Measurements from ENCODE around the gene B3GALT6. TPM values are rescaled to one million over a fixed set of nuclear protein-coding genes. Genes with fewer than 3 reads are reported as not detected.

B3GALT6 gene
- total and polyA plus RNA-seq, 2 experiments from 2014 or later, result 5.5 to 26.5 TPM

DNA sequence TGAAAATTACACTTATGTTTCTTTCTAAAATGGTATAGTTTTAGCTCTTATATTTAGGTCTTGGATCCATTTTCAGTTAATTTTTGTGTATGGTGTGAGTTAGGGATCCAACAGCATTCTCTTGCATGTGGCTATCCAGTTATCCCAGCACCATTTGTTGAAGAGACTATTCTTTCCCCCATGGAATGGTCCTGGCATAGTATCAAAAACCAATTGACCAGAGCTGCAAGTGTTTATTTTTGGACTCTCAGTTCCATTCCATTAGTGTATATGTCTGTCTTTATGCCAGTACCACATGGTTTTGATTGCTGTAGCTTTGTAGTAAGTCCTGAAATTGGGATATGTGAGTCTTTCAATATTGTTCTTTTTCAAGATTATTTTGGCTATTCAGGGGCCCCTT is 44.1 kb upstream of the B3GALT6 start:
- DNase-seq (ENCODE audit: low spot score) (no peak), ATAC-seq (no peak)
- H3K36me3 ChIP-seq (ENCODE audit: insufficient read depth), result no peaks in the 10 kb centered on the region
- no peaks in the 10 kb centered on the region for H3K4me1 Mint-ChIP-seq
- no peak overlapping the region for H3K27ac ChIP-seq (ENCODE audit: low read depth)
- H3K79me2 ChIP-seq (replicated peaks; ENCODE audit: insufficient read depth), result no peaks in the 10 kb centered on the region
- no peak overlapping the region for H3K4me2 ChIP-seq
- peaks cover 27% of the 10 kb centered on the region for H3K9me3 Mint-ChIP-seq
- peaks cover 9% of the 10 kb centered on the region; the same call in 2 of the 3 replicates for H3K36me3 Mint-ChIP-seq (ENCODE audit: low read depth)
- H2AFZ ChIP-seq, result no peak overlapping the region
- H3K4me3 Mint-ChIP-seq, result no peak overlapping the region
- no peaks in the 10 kb centered on the region for H3K9me2 ChIP-seq (ENCODE audit: insufficient read depth)
- H3K27ac Mint-ChIP-seq, result no peak overlapping the region
- TF ChIP-seq, protein P1, sequence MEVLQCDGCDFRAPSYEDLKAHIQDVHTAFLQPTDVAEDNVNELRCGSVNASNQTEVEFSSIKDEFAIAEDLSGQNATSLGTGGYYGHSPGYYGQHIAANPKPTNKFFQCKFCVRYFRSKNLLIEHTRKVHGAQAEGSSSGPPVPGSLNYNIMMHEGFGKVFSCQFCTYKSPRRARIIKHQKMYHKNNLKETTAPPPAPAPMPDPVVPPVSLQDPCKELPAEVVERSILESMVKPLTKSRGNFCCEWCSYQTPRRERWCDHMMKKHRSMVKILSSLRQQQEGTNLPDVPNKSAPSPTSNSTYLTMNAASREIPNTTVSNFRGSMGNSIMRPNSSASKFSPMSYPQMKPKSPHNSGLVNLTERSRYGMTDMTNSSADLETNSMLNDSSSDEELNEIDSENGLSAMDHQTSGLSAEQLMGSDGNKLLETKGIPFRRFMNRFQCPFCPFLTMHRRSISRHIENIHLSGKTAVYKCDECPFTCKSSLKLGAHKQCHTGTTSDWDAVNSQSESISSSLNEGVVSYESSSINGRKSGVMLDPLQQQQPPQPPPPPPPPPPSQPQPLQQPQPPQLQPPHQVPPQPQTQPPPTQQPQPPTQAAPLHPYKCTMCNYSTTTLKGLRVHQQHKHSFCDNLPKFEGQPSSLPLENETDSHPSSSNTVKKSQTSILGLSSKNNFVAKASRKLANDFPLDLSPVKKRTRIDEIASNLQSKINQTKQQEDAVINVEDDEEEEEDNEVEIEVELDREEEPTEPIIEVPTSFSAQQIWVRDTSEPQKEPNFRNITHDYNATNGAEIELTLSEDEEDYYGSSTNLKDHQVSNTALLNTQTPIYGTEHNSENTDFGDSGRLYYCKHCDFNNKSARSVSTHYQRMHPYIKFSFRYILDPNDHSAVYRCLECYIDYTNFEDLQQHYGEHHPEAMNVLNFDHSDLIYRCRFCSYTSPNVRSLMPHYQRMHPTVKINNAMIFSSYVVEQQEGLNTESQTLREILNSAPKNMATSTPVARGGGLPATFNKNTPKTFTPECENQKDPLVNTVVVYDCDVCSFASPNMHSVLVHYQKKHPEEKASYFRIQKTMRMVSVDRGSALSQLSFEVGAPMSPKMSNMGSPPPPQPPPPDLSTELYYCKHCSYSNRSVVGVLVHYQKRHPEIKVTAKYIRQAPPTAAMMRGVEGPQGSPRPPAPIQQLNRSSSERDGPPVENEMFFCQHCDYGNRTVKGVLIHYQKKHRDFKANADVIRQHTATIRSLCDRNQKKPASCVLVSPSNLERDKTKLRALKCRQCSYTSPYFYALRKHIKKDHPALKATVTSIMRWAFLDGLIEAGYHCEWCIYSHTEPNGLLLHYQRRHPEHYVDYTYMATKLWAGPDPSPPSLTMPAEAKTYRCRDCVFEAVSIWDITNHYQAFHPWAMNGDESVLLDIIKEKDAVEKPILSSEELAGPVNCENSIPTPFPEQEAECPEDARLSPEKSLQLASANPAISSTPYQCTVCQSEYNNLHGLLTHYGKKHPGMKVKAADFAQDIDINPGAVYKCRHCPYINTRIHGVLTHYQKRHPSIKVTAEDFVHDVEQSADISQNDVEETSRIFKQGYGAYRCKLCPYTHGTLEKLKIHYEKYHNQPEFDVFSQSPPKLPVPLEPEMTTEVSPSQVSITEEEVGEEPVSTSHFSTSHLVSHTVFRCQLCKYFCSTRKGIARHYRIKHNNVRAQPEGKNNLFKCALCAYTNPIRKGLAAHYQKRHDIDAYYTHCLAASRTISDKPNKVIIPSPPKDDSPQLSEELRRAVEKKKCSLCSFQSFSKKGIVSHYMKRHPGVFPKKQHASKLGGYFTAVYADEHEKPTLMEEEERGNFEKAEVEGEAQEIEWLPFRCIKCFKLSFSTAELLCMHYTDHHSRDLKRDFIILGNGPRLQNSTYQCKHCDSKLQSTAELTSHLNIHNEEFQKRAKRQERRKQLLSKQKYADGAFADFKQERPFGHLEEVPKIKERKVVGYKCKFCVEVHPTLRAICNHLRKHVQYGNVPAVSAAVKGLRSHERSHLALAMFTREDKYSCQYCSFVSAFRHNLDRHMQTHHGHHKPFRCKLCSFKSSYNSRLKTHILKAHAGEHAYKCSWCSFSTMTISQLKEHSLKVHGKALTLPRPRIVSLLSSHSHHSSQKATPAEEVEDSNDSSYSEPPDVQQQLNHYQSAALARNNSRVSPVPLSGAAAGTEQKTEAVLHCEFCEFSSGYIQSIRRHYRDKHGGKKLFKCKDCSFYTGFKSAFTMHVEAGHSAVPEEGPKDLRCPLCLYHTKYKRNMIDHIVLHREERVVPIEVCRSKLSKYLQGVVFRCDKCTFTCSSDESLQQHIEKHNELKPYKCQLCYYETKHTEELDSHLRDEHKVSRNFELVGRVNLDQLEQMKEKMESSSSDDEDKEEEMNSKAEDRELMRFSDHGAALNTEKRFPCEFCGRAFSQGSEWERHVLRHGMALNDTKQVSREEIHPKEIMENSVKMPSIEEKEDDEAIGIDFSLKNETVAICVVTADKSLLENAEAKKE (CRISPR knock-in tag; IDR thresholded peaks at IDR 0.05), result no peak
- TF ChIP-seq STAT1 (IDR thresholded peaks at IDR 0.05; ENCODE audit: unreplicated experiment) (no peak), ZNF114 (CRISPR knock-in tag; IDR thresholded peaks at IDR 0.05) (no peak), EZH2 (IDR thresholded peaks at IDR 0.05; ENCODE audit: low read depth, unreplicated experiment) (no peak), POLR2AphosphoS5 (IDR thresholded peaks at IDR 0.05; ENCODE audit: low read depth) (no peak), JUNB (IDR thresholded peaks at IDR 0.05; ENCODE audit: unreplicated experiment) (no peak), NANOG (IDR thresholded peaks at IDR 0.05; ENCODE audit: borderline replicate concordance) (no peak), CREB1 (CRISPR knock-in tag; IDR thresholded peaks at IDR 0.05; ENCODE audit: low read depth) (no peak), ZNF331 (CRISPR knock-in tag; IDR thresholded peaks at IDR 0.05; ENCODE audit: low read depth) (no peak)
- TF ChIP-seq, protein P2, sequence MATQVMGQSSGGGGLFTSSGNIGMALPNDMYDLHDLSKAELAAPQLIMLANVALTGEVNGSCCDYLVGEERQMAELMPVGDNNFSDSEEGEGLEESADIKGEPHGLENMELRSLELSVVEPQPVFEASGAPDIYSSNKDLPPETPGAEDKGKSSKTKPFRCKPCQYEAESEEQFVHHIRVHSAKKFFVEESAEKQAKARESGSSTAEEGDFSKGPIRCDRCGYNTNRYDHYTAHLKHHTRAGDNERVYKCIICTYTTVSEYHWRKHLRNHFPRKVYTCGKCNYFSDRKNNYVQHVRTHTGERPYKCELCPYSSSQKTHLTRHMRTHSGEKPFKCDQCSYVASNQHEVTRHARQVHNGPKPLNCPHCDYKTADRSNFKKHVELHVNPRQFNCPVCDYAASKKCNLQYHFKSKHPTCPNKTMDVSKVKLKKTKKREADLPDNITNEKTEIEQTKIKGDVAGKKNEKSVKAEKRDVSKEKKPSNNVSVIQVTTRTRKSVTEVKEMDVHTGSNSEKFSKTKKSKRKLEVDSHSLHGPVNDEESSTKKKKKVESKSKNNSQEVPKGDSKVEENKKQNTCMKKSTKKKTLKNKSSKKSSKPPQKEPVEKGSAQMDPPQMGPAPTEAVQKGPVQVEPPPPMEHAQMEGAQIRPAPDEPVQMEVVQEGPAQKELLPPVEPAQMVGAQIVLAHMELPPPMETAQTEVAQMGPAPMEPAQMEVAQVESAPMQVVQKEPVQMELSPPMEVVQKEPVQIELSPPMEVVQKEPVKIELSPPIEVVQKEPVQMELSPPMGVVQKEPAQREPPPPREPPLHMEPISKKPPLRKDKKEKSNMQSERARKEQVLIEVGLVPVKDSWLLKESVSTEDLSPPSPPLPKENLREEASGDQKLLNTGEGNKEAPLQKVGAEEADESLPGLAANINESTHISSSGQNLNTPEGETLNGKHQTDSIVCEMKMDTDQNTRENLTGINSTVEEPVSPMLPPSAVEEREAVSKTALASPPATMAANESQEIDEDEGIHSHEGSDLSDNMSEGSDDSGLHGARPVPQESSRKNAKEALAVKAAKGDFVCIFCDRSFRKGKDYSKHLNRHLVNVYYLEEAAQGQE (IDR thresholded peaks at IDR 0.05; ENCODE audit: unreplicated experiment), result no peak
- TF ChIP-seq, protein P3, sequence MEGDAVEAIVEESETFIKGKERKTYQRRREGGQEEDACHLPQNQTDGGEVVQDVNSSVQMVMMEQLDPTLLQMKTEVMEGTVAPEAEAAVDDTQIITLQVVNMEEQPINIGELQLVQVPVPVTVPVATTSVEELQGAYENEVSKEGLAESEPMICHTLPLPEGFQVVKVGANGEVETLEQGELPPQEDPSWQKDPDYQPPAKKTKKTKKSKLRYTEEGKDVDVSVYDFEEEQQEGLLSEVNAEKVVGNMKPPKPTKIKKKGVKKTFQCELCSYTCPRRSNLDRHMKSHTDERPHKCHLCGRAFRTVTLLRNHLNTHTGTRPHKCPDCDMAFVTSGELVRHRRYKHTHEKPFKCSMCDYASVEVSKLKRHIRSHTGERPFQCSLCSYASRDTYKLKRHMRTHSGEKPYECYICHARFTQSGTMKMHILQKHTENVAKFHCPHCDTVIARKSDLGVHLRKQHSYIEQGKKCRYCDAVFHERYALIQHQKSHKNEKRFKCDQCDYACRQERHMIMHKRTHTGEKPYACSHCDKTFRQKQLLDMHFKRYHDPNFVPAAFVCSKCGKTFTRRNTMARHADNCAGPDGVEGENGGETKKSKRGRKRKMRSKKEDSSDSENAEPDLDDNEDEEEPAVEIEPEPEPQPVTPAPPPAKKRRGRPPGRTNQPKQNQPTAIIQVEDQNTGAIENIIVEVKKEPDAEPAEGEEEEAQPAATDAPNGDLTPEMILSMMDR (conservative IDR thresholded peaks at IDR 0.05; ENCODE audit: low read depth in 2 of 2), result no peak
- TF ChIP-seq, protein P4, sequence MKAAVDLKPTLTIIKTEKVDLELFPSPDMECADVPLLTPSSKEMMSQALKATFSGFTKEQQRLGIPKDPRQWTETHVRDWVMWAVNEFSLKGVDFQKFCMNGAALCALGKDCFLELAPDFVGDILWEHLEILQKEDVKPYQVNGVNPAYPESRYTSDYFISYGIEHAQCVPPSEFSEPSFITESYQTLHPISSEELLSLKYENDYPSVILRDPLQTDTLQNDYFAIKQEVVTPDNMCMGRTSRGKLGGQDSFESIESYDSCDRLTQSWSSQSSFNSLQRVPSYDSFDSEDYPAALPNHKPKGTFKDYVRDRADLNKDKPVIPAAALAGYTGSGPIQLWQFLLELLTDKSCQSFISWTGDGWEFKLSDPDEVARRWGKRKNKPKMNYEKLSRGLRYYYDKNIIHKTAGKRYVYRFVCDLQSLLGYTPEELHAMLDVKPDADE (IDR thresholded peaks at IDR 0.05), result no peak
- H3K4me1 ChIP-seq (ENCODE audit: insufficient read depth), result no peaks in the 10 kb centered on the region
- no peaks in the 10 kb centered on the region for H3F3A ChIP-seq (replicated peaks; ENCODE audit: low read depth)
- H4K20me1 ChIP-seq (replicated peaks; ENCODE audit: insufficient read depth), result no peaks in the 10 kb centered on the region
- no peak overlapping the region for H3K4me3 ChIP-seq
- H3K27me3 ChIP-seq (ENCODE audit: insufficient read depth), result no peaks in the 10 kb centered on the region
- H3K27me3 Mint-ChIP-seq (ENCODE audit: insufficient read depth, low read depth, poor library complexity), result peaks cover 2% of the 10 kb centered on the region

All from GM23338 (cell line).